ENCODE data around the gene MAGI1.

Gene MAGI1

GRCh38 chr3:65419233-65419632 is 619.5 kb downstream of the MAGI1 start:
- WGBS: 97% methylated on average over 1 of the region's 2 CpGs

DNA sequence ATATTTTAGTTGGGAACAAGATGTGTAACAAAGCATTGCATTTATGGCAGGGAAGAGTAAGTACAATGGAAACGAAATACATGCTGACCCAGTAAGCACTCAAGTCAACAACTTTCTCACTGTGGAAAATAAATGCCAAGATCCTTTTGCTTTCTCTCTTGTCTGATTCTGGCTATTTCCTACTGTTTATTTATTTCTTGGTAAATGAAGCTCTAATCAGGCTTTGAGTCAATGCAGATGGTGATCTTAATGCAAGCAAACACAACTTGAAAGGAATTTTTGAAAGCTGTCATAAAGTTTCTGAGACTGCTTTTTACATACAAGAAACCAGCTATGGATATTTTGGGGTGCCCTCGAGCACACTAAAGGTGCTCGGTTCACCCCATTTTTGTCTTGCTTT is 624.8 kb downstream of the MAGI1 start:
- H3K79me1 ChIP-seq (replicated peaks; ENCODE audit: low read length, poor library complexity, severe bottlenecking): peaks cover 5% of the 10 kb centered on the region
- H3K18ac ChIP-seq (ENCODE audit: low read depth in 1 of 2, low read length in 2 of 2): no peak overlapping the region
- no peak overlapping the region for H2AFZ ChIP-seq (ENCODE audit: low read depth, low read length)
- H3K23ac ChIP-seq (ENCODE audit: low read length in 2 of 2): no peak overlapping the region
- no peaks in the 10 kb centered on the region for H3K9me3 ChIP-seq (ENCODE audit: control insufficient read depth, low read length)
- no peak overlapping the region for H3K14ac ChIP-seq (ENCODE audit: low read length in 2 of 2)
- no peak overlapping the region for H3K27ac ChIP-seq (ENCODE audit: low read length, poor library complexity, severe bottlenecking)
- no peak overlapping the region for H2AK5ac ChIP-seq (ENCODE audit: low read length, severe bottlenecking)
- no peak overlapping the region for H3K9ac ChIP-seq (ENCODE audit: low read length)
- no peak overlapping the region for H2BK12ac ChIP-seq (ENCODE audit: low read length in 2 of 2)
- no peak overlapping the region for H2BK5ac ChIP-seq (ENCODE audit: low read depth, low read length, poor library complexity, severe bottlenecking)
- H4K91ac ChIP-seq (ENCODE audit: low read length): no peak overlapping the region
- no peak overlapping the region for H2BK120ac ChIP-seq (ENCODE audit: low read depth, low read length)
- WGBS: 78% methylated on average over 3 of the region's 3 CpGs
- no peak overlapping the region for H3K4me3 ChIP-seq (ENCODE audit: insufficient read depth in 1 of 2, low read depth in 1 of 2, low read length in 2 of 2)
- no peaks in the 10 kb centered on the region for H3K27me3 ChIP-seq (ENCODE audit: control insufficient read depth in 1 of 2, insufficient read depth in 1 of 2, low read length in 2 of 2)
- H2BK15ac ChIP-seq (ENCODE audit: low read depth, poor library complexity, severe bottlenecking): no peak overlapping the region
- no peak overlapping the region for H3K4ac ChIP-seq (ENCODE audit: low read depth in 1 of 2, low read length in 2 of 2)
- DNase-seq: peak; percentile 4
- H3K4me2 ChIP-seq (ENCODE audit: low read length, poor library complexity, severe bottlenecking): no peak overlapping the region
- H3K36me3 ChIP-seq (ENCODE audit: control insufficient read depth in 1 of 2, insufficient read depth in 2 of 2, low read depth in 1 of 2, low read length in 2 of 2): peaks cover 0 to 3% of the 10 kb centered on the region in 2 experiments
- H4K8ac ChIP-seq (ENCODE audit: low read length): no peak overlapping the region
- H3K4me1 ChIP-seq (ENCODE audit: control insufficient read depth, insufficient read depth, low read depth, low read length): no peaks in the 10 kb centered on the region

More at GRCh38 chr3:65419233-65419632, 619.5 kb downstream of the MAGI1 start:
- Histone ChIP-seq H2AK5ac (ENCODE audit: low read length, severe bottlenecking) (no peak overlapping the region), H3K14ac (ENCODE audit: low read length in 2 of 2) (no peak overlapping the region), H4K91ac (ENCODE audit: low read length) (no peak overlapping the region), H2BK15ac (ENCODE audit: low read depth, poor library complexity, severe bottlenecking) (no peak overlapping the region), H3K4me3 (ENCODE audit: insufficient read depth in 1 of 2, low read depth in 1 of 2, low read length in 2 of 2) (no peak overlapping the region), H2BK12ac (ENCODE audit: low read length in 2 of 2) (no peak overlapping the region), H2BK5ac (ENCODE audit: low read depth, low read length, poor library complexity, severe bottlenecking) (no peak overlapping the region), H3K36me3 (ENCODE audit: control insufficient read depth in 1 of 2, insufficient read depth in 2 of 2, low read depth in 1 of 2, low read length in 2 of 2) (peaks cover 0 to 8% of the 10 kb centered on the region in 2 experiments), H3K27me3 (ENCODE audit: control insufficient read depth in 1 of 2, insufficient read depth in 1 of 2, low read length in 2 of 2) (no peaks in the 10 kb centered on the region), H3K79me1 (replicated peaks; ENCODE audit: low read length, poor library complexity, severe bottlenecking) (peaks cover 5% of the 10 kb centered on the region), H3K27ac (ENCODE audit: low read length, poor library complexity, severe bottlenecking) (no peak overlapping the region), H3K9me3 (ENCODE audit: control insufficient read depth, low read length) (no peaks in the 10 kb centered on the region), H2BK120ac (ENCODE audit: low read depth, low read length) (no peak overlapping the region), H3K18ac (ENCODE audit: low read depth in 1 of 2, low read length in 2 of 2) (no peak overlapping the region), H4K8ac (ENCODE audit: low read length) (no peak overlapping the region), H3K9ac (ENCODE audit: low read length) (no peak overlapping the region), H3K4me2 (ENCODE audit: low read length, poor library complexity, severe bottlenecking) (no peak overlapping the region), H2AFZ (ENCODE audit: low read depth, low read length) (no peak overlapping the region), H3K4me1 (ENCODE audit: control insufficient read depth, insufficient read depth, low read depth, low read length) (no peaks in the 10 kb centered on the region), H3K4ac (ENCODE audit: low read depth in 1 of 2, low read length in 2 of 2) (no peak overlapping the region), H3K23ac (ENCODE audit: low read length in 2 of 2) (no peak overlapping the region)
- DNase-seq: no peak

GRCh38 chr3:65412588-65412987 is 626.1 kb downstream of the MAGI1 start:
- no peak overlapping the region for H4K8ac ChIP-seq (ENCODE audit: low read length)
- H2BK5ac ChIP-seq (ENCODE audit: low read depth, low read length, poor library complexity, severe bottlenecking): no peak overlapping the region
- no peaks in the 10 kb centered on the region for H3K9me3 ChIP-seq (ENCODE audit: control insufficient read depth, low read length)
- no peak overlapping the region for H3K18ac ChIP-seq (ENCODE audit: low read depth in 1 of 2, low read length in 2 of 2)
- no peak overlapping the region for H3K14ac ChIP-seq (ENCODE audit: low read length in 2 of 2)
- no peaks in the 10 kb centered on the region for H3K4me1 ChIP-seq (ENCODE audit: control insufficient read depth, insufficient read depth, low read depth, low read length)
- no peak overlapping the region for H2AK5ac ChIP-seq (ENCODE audit: low read length, severe bottlenecking)
- peak; percentile 5 for DNase-seq
- H2BK15ac ChIP-seq (ENCODE audit: low read depth, poor library complexity, severe bottlenecking): no peak overlapping the region
- peaks cover 5% of the 10 kb centered on the region for H3K79me1 ChIP-seq (replicated peaks; ENCODE audit: low read length, poor library complexity, severe bottlenecking)
- no peak overlapping the region for H3K23ac ChIP-seq (ENCODE audit: low read length in 2 of 2)
- H2AFZ ChIP-seq (ENCODE audit: low read depth, low read length): no peak overlapping the region
- peaks cover 0 to 3% of the 10 kb centered on the region in 2 experiments for H3K36me3 ChIP-seq (ENCODE audit: control insufficient read depth in 1 of 2, insufficient read depth in 2 of 2, low read depth in 1 of 2, low read length in 2 of 2)
- no peak overlapping the region for H2BK120ac ChIP-seq (ENCODE audit: low read depth, low read length)
- no peak overlapping the region for H4K91ac ChIP-seq (ENCODE audit: low read length)
- no peaks in the 10 kb centered on the region for H3K27me3 ChIP-seq (ENCODE audit: control insufficient read depth in 1 of 2, insufficient read depth in 1 of 2, low read length in 2 of 2)
- no peak overlapping the region for H3K27ac ChIP-seq (ENCODE audit: low read length, poor library complexity, severe bottlenecking)
- H3K4me3 ChIP-seq (ENCODE audit: insufficient read depth in 1 of 2, low read depth in 1 of 2, low read length in 2 of 2): no peak overlapping the region
- WGBS: 35% methylated on average over 2 of the region's 2 CpGs
- no peak overlapping the region for H3K4me2 ChIP-seq (ENCODE audit: low read length, poor library complexity, severe bottlenecking)
- no peak overlapping the region for H2BK12ac ChIP-seq (ENCODE audit: low read length in 2 of 2)
- H3K4ac ChIP-seq (ENCODE audit: low read depth in 1 of 2, low read length in 2 of 2): no peak overlapping the region
- no peak overlapping the region for H3K9ac ChIP-seq (ENCODE audit: low read length)

- Histone ChIP-seq H3K4me3 (ENCODE audit: insufficient read depth in 1 of 2, low read depth in 1 of 2, low read length in 2 of 2) (no peak overlapping the region), H2BK15ac (ENCODE audit: low read depth, poor library complexity, severe bottlenecking) (no peak overlapping the region), H3K27me3 (ENCODE audit: control insufficient read depth in 1 of 2, insufficient read depth in 1 of 2, low read length in 2 of 2) (no peaks in the 10 kb centered on the region), H4K91ac (ENCODE audit: low read length) (no peak overlapping the region), H3K23ac (ENCODE audit: low read length in 2 of 2) (no peak overlapping the region), H4K8ac (ENCODE audit: low read length) (no peak overlapping the region), H2BK120ac (ENCODE audit: low read depth, low read length) (no peak overlapping the region), H3K79me1 (replicated peaks; ENCODE audit: low read length, poor library complexity, severe bottlenecking) (peaks cover 5% of the 10 kb centered on the region), H3K18ac (ENCODE audit: low read depth in 1 of 2, low read length in 2 of 2) (no peak overlapping the region), H2AFZ (ENCODE audit: low read depth, low read length) (no peak overlapping the region), H3K14ac (ENCODE audit: low read length in 2 of 2) (no peak overlapping the region), H3K27ac (ENCODE audit: low read length, poor library complexity, severe bottlenecking) (no peak overlapping the region), H3K4me1 (ENCODE audit: control insufficient read depth, insufficient read depth, low read depth, low read length) (no peaks in the 10 kb centered on the region), H2AK5ac (ENCODE audit: low read length, severe bottlenecking) (no peak overlapping the region), H3K9me3 (ENCODE audit: control insufficient read depth, low read length) (no peaks in the 10 kb centered on the region), H2BK12ac (ENCODE audit: low read length in 2 of 2) (no peak overlapping the region), H2BK5ac (ENCODE audit: low read depth, low read length, poor library complexity, severe bottlenecking) (no peak overlapping the region), H3K4me2 (ENCODE audit: low read length, poor library complexity, severe bottlenecking) (no peak overlapping the region), H3K36me3 (ENCODE audit: control insufficient read depth in 1 of 2, insufficient read depth in 2 of 2, low read depth in 1 of 2, low read length in 2 of 2) (peaks cover 0 to 3% of the 10 kb centered on the region in 2 experiments), H3K4ac (ENCODE audit: low read depth in 1 of 2, low read length in 2 of 2) (no peak overlapping the region), H3K9ac (ENCODE audit: low read length) (no peak overlapping the region)
- no peak for DNase-seq
- WGBS: 47% methylated on average over 2 of the region's 3 CpGs
These were observed 627.4 kb downstream of the MAGI1 start for GRCh38 chr3:65411367-65411766.
